GM10248 (cell line): ENCODE measurements around the gene PSD.

Experiments used
- CTCF ChIA-PET: fragments of 300-600 bp; sonication (Branson Sonifier 250); formaldehyde crosslinking; extraction: SDS; loops from one replicate; lab custom pipeline; 2021; ENCODE audit warnings: antibody characterized with exemption; lab: Yijun Ruan, JAX
- POLR2A ChIA-PET: fragments of 350-650 bp; sonication (Branson Sonifier 250); formaldehyde crosslinking; extraction: SDS; loops from one replicate; lab custom pipeline; 2020; ENCODE audit warnings: antibody characterized with exemption; lab: Yijun Ruan, JAX
- DNase-seq: peaks from one replicate; pipeline ENCODE4 v3.0.0; 2012; ENCODE audit errors: extremely low spot score
- TF ChIP-seq, protein P1 (sequence below): IDR thresholded peaks from 2 replicates; pipeline ENCODE4 v1.5.1; 2012; ENCODE audit warnings: mild to moderate bottlenecking, low read depth; ENCODE audit errors: extremely low read depth, missing control alignments, control extremely low read depth

The PSD gene

DNA sequence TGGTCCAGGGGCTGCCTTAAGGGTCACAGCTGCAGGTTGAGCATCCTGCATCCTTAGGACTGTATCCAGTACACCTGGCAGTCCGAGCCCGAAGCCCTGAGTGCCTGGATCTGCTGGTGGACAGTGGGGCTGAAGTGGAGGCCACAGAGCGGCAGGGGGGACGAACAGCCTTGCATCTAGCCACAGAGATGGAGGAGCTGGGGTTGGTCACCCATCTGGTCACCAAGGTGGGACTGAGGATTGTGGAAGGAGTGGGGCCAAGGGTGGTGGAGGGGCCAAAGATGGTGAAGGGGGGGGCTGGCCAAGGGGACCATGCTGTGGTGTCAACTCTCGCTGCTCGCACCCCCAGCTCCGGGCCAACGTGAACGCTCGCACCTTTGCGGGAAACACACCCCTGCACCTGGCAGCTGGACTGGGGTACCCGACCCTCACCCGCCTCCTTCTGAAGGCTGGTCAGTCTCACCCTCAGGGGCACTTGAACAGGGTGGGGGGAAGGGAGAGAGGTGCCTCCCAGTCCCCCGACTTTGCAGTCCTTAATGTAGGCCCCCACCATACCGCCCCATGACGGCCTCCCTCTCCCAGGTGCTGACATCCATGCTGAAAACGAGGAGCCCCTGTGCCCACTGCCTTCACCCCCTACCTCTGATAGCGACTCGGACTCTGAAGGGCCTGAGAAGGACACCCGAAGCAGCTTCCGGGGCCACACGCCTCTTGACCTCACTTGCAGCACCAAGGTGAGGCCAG lies 17.8 kb downstream of the PSD start:
- CTCF ChIA-PET: interaction anchor here (0.7 to 9.6 kb wide), 14 partner anchors 10 to 266 kb away, joined by 3 to 213 read pairs (median 11); partner anchors contain the start of genes C10orf95, ELOVL3 and FBXL15
- DNase-seq: no peak
- TF ChIP-seq, protein P1, sequence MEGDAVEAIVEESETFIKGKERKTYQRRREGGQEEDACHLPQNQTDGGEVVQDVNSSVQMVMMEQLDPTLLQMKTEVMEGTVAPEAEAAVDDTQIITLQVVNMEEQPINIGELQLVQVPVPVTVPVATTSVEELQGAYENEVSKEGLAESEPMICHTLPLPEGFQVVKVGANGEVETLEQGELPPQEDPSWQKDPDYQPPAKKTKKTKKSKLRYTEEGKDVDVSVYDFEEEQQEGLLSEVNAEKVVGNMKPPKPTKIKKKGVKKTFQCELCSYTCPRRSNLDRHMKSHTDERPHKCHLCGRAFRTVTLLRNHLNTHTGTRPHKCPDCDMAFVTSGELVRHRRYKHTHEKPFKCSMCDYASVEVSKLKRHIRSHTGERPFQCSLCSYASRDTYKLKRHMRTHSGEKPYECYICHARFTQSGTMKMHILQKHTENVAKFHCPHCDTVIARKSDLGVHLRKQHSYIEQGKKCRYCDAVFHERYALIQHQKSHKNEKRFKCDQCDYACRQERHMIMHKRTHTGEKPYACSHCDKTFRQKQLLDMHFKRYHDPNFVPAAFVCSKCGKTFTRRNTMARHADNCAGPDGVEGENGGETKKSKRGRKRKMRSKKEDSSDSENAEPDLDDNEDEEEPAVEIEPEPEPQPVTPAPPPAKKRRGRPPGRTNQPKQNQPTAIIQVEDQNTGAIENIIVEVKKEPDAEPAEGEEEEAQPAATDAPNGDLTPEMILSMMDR: no peak
- POLR2A ChIA-PET: no interaction called here

DNA sequence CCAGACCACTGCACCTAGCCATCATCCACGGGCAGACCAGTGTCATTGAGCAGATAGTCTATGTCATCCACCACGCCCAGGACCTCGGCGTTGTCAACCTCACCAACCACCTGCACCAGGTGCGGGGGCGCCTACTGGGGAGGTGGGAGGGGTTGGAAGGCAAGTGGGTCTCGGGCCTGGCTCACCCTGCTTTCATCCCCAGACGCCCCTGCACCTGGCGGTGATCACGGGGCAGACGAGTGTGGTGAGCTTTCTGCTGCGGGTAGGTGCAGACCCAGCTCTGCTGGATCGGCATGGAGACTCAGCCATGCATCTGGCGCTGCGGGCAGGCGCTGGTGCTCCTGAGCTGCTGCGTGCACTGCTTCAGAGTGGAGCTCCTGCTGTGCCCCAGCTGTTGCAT lies 18.5 kb downstream of the PSD start:
- ChIA-PET POLR2A (interaction anchor here (0.5 kb wide), 1 partner anchor 18 kb away, joined by 6 read pairs; no protein-coding TSS in a partner anchor), CTCF (interaction anchor here (0.7 to 9.6 kb wide), 31 partner anchors 7 to 265 kb away, joined by 3 to 213 read pairs (median 8); partner anchors contain the start of genes C10orf95, CUEDC2, ELOVL3 and FBXL15)
- TF ChIP-seq, protein P1: no peak
- no peak for DNase-seq

DNA sequence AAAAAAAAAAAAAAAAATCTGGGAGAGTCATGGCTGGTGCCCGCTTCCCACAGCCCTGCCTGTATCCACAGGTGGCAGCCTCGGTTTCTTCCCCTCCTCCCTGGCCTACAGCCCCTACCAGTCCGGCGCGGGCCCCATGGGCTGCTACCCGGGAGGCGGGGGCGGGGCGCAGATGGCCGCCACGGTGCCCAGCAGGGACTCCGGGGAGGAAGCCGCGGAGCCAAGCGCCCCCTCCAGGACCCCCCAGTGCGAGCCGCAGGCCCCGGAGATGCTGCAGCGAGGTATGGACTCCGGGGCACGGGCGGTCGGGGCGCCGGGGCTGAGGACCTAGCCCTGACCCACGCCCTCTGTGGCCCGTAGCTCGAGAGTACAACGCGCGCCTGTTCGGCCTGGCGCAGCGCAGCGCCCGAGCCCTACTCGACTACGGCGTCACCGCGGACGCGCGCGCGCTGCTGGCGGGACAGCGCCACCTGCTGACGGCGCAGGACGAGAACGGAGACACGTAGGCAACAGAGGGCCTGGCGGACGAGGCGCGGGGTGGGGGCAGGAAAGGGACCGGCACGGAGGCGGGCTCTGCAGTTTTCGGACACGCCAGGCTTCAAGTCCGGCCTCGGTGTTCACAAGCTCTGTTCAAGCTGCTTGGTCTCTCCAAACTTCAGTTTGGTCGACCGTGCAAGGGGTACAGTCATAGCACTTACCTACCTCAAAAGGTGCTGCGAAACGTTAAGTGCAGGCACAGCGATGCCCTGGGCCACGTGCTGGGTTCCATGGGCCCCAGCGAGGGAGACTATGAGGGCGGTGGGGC lies 19.2 kb downstream of the PSD start:
- POLR2A ChIA-PET: interaction anchor here (0.5 to 0.6 kb wide), 3 partner anchors 14 to 18 kb away, joined by 3 to 6 read pairs (median 4); no protein-coding TSS in a partner anchor
- TF ChIP-seq, protein P1: peak; percentile 99
- peak; percentile 89 for DNase-seq
- CTCF ChIA-PET: interaction anchor here (0.6 to 9.6 kb wide), 50 partner anchors 8 to 264 kb away, joined by 3 to 213 read pairs (median 4); partner anchors contain the start of genes C10orf95, CUEDC2, ELOVL3 and FBXL15

DNA sequence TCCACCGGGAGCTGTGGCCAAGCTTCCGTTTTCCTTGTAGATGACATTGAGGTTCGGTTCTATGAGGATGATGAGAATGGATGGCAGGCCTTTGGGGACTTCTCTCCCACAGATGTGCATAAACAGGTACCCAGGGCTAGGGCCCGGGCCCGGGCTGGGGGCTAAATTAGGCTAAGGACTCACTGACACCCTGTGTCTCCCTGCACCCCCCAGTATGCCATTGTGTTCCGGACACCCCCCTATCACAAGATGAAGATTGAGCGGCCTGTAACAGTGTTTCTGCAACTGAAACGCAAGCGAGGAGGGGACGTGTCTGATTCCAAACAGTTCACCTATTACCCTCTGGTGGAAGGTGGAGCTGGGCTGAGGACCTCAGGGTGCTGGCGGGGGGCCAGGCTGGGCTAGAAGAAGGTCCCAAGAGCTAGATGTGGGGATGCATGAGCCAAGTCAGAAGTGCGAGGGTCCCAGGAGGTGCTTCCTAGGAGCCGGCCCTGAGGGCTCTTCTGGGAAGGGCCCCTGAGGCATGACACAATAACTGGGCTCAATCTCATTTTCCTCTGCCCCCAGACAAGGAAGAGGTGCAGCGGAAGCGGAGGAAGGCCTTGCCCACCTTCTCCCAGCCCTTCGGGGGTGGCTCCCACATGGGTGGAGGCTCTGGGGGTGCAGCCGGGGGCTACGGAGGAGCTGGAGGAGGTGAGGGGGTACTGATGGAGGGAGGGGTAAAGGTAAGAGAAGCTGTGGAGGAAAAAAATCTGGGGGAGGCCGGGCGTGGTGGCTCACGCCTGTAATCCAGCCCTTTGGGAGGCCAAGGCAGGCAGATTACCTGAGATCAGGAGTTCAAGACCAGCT lies 20.2 kb downstream of the PSD start:
- CTCF ChIA-PET: interaction anchor here (0.8 to 9.6 kb wide), 30 partner anchors 9 to 239 kb away, joined by 3 to 213 read pairs (median 6); partner anchors contain the start of genes CUEDC2, ELOVL3, FBXL15 and GBF1
- TF ChIP-seq, protein P1: no peak
- no peak for DNase-seq
- POLR2A ChIA-PET: interaction anchor here (0.6 to 0.8 kb wide), 2 partner anchors 13 to 14 kb away, joined by 3 to 4 read pairs; no protein-coding TSS in a partner anchor

DNA sequence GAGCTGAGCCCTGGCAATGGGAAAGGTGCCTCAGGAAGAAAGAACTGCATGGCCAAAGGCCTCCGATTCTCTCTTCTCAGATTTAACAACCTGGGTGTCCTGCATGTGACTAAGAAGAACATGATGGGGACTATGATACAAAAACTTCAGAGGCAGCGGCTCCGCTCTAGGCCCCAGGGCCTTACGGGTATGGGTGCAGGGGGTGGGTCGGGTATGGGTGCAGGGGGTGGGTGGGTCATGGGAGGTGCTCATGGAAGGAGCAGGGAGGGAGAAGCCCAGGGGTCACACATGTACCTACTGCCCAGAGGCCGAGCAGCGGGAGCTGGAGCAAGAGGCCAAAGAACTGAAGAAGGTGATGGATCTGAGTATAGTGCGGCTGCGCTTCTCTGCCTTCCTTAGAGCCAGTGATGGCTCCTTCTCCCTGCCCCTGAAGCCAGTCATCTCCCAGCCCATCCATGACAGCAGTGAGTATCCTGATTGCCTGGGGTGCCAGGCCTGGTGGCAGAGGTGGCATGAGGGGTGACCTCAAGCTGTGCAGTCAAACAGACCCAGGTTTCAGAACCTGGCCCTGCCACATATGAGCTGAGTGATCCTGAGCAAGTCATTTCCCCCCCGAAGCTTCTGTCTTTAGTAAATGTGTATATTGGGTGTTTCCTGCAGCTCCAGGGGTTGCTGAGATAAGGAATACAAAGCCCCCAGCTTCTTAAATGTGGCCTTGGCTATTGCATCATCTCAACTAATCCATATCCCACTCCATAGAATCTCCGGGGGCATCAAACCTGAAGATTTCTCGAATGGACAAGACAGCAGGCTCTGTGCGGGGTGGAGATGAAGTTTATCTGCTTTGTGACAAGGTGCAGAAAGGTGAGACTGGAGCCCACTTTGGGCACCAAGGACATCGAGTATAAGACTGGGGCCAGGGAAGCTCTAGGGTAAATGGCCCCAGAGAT lies 21.1 kb downstream of the PSD start:
- POLR2A ChIA-PET: interaction anchor here (0.8 kb wide), 1 partner anchor 13 kb away, joined by 3 read pairs; no protein-coding TSS in a partner anchor
- CTCF ChIA-PET: interaction anchor here (1.3 to 9.6 kb wide), 9 partner anchors 12 to 228 kb away, joined by 3 to 213 read pairs (median 10); partner anchors contain the start of genes ELOVL3 and FBXL15
- TF ChIP-seq, protein P1: no peak
- no peak for DNase-seq
